ENCODE results near the gene MVB12B. TPM values are rescaled to one million over a fixed set of nuclear protein-coding genes. Genes with fewer than 3 reads are reported as not detected.

Gene MVB12B
- total RNA-seq, 1 experiment from 2014 or later = 5.8 TPM

GRCh38 chr9:126496181-126496576 lies 169.6 kb downstream of the MVB12B start:
- H3K18ac ChIP-seq (ENCODE audit: insufficient read length, low read depth, low read length) = no peak overlapping the region
- no peak overlapping the region for H2BK5ac ChIP-seq (ENCODE audit: insufficient read length, low read length)
- no peak overlapping the region for H4K91ac ChIP-seq (ENCODE audit: insufficient read length, low read depth, low read length)
- H3K14ac ChIP-seq (ENCODE audit: insufficient read depth, low read length) = no peak overlapping the region
- H2AK5ac ChIP-seq (ENCODE audit: insufficient read length, low read length) = no peak overlapping the region
- H2AFZ ChIP-seq (ENCODE audit: low read length) = no peak overlapping the region
- no peak overlapping the region for H4K5ac ChIP-seq (ENCODE audit: insufficient read length, low read depth, low read length)
- H3K4me1 ChIP-seq (ENCODE audit: insufficient read depth, low read length) = no peaks in the 10 kb centered on the region
- no peaks in the 10 kb centered on the region for H3K79me1 ChIP-seq (ENCODE audit: insufficient read depth, low read depth, low read length, poor library complexity, severe bottlenecking)
- H2BK20ac ChIP-seq (ENCODE audit: low read depth, low read length, poor library complexity, severe bottlenecking) = no peak overlapping the region
- H3K27me3 Mint-ChIP-seq (ENCODE audit: low read depth) = peaks cover 24% of the 10 kb centered on the region
- no peaks in the 10 kb centered on the region for H4K20me1 ChIP-seq (ENCODE audit: control insufficient read depth, insufficient read depth, insufficient read length)
- H3K9me3 ChIP-seq (ENCODE audit: control insufficient read depth, low read depth, low read length) = no peaks in the 10 kb centered on the region
- no peak overlapping the region for H3K23ac ChIP-seq (ENCODE audit: insufficient read length, low read depth, low read length)
- 100% methylated on average over 1 of the region's 3 CpGs for WGBS (ENCODE audit: extremely low coverage, insufficient read length, low lambda C conversion rate)
- H3K4me2 ChIP-seq (ENCODE audit: insufficient read depth, insufficient read length, low read length) = no peak overlapping the region
- peaks cover 14% of the 10 kb centered on the region for H3K23me2 ChIP-seq (ENCODE audit: insufficient read length, low read depth, low read length, poor library complexity, severe bottlenecking)
- no peaks in the 10 kb centered on the region for H3K27me3 ChIP-seq (ENCODE audit: insufficient read depth, low read length)
- no peak overlapping the region for H3K4ac ChIP-seq (ENCODE audit: low read depth, low read length)
- DNase-seq = no peak
- H2BK12ac ChIP-seq (ENCODE audit: insufficient read length, low read depth, low read length) = no peak overlapping the region
- no peak overlapping the region for H3K9ac ChIP-seq (ENCODE audit: extremely low read depth, insufficient read length, low read length)
- H3K27ac ChIP-seq (ENCODE audit: insufficient read length, low read depth, low read length) = no peak overlapping the region
- no peaks in the 10 kb centered on the region for H3K36me3 Mint-ChIP-seq (ENCODE audit: insufficient read depth in 1 of 3, low read depth in 3 of 3)
- H2BK120ac ChIP-seq (ENCODE audit: low read depth, low read length, poor library complexity, severe bottlenecking) = no peak overlapping the region
- TF ChIP-seq, protein P1, sequence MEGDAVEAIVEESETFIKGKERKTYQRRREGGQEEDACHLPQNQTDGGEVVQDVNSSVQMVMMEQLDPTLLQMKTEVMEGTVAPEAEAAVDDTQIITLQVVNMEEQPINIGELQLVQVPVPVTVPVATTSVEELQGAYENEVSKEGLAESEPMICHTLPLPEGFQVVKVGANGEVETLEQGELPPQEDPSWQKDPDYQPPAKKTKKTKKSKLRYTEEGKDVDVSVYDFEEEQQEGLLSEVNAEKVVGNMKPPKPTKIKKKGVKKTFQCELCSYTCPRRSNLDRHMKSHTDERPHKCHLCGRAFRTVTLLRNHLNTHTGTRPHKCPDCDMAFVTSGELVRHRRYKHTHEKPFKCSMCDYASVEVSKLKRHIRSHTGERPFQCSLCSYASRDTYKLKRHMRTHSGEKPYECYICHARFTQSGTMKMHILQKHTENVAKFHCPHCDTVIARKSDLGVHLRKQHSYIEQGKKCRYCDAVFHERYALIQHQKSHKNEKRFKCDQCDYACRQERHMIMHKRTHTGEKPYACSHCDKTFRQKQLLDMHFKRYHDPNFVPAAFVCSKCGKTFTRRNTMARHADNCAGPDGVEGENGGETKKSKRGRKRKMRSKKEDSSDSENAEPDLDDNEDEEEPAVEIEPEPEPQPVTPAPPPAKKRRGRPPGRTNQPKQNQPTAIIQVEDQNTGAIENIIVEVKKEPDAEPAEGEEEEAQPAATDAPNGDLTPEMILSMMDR (conservative IDR thresholded peaks at IDR 0.05) = no peak
- H3K27ac Mint-ChIP-seq = no peak overlapping the region
- no peaks in the 10 kb centered on the region for H3K79me2 ChIP-seq (ENCODE audit: insufficient read depth, low read length)
- H2BK15ac ChIP-seq (ENCODE audit: low read depth, low read length) = no peak overlapping the region
- no peak overlapping the region for H3K56ac ChIP-seq (ENCODE audit: insufficient read length, low read depth, low read length)
- no peaks in the 10 kb centered on the region for H3K9me3 Mint-ChIP-seq
- H3T11ph ChIP-seq (ENCODE audit: low read length) = no peak overlapping the region
- H3K4me3 Mint-ChIP-seq = no peak overlapping the region
- H4K8ac ChIP-seq (replicated peaks; ENCODE audit: insufficient read length, low read depth, low read length) = no peak overlapping the region
- peaks cover 11 to 13% of the 10 kb centered on the region in 2 experiments for H3K4me1 Mint-ChIP-seq
